GM19239 (cell line): ENCODE measurements around the gene SATB2.

Experiments
- DNase-seq: peaks from one replicate; pipeline ENCODE4 v3.0.0; 2011; ENCODE audit warnings: low spot score; ENCODE audit not compliant: insufficient read length
- FAIRE-seq: peaks from 2 replicates; lab custom pipeline; 2011; peaks lifted over from hg19 to GRCh38; lab: Jason Lieb, UNC

SATB2 gene

GRCh38 chr2:199457147-199458008 lies at the start of gene SATB2:
Gene SATB2, minus strand, starts transcription at chr2:199457939. Its CDS starts 1,902 bp downstream, at chr2:199456037.
- DNase-seq (no peak), FAIRE-seq (no peak)

GRCh38 chr2:199505755-199506403 lies 48.1 kb upstream of the SATB2 start:
- FAIRE-seq, result no peak
- no peak for DNase-seq

- FAIRE-seq (no peak), DNase-seq (no peak)
Observed at GRCh38 chr2:199503148-199503547, 45.4 kb upstream of the SATB2 start.

GRCh38 chr2:199499005-199499404 lies 41.3 kb upstream of the SATB2 start:
- FAIRE-seq (no peak), DNase-seq (no peak)

GRCh38 chr2:199495147-199495546 lies 37.4 kb upstream of the SATB2 start:
- no peak for FAIRE-seq

GRCh38 chr2:199490049-199490448 lies 32.3 kb upstream of the SATB2 start:
- FAIRE-seq, result no peak
- DNase-seq, result no peak

More at GRCh38 chr2:199495147-199495546, 37.4 kb upstream of the SATB2 start:
- no peak for DNase-seq

GRCh38 chr2:199488772-199489400 lies 31.1 kb upstream of the SATB2 start:
- FAIRE-seq (peak; percentile 71), DNase-seq (peak; percentile 57)

GRCh38 chr2:199485732-199486335 lies 28.1 kb upstream of the SATB2 start:
- DNase-seq (no peak), FAIRE-seq (no peak)

- no peak for DNase-seq
- FAIRE-seq, result no peak
Observed at GRCh38 chr2:199484927-199485326, 27.2 kb upstream of the SATB2 start.

GRCh38 chr2:199480966-199481365 lies 23.2 kb upstream of the SATB2 start:
- FAIRE-seq (no peak), DNase-seq (no peak)

- DNase-seq, result no peak
- no peak for FAIRE-seq
Observed at GRCh38 chr2:199477277-199477834, 19.6 kb upstream of the SATB2 start.

GRCh38 chr2:199471443-199472057 lies 13.8 kb upstream of the SATB2 start:
- FAIRE-seq (no peak), DNase-seq (no peak)

GRCh38 chr2:199470672-199471442 lies 13.1 kb upstream of the SATB2 start:
- no peak for DNase-seq
- no peak for FAIRE-seq

GRCh38 chr2:199470361-199470671 lies 12.6 kb upstream of the SATB2 start:
- DNase-seq, result no peak

GRCh38 chr2:199469514-199470360 lies 12.0 kb upstream of the SATB2 start:
- FAIRE-seq (no peak), DNase-seq (no peak)

More at GRCh38 chr2:199470361-199470671, 12.6 kb upstream of the SATB2 start:
- FAIRE-seq, result no peak

- DNase-seq (no peak), FAIRE-seq (no peak)
Observed at GRCh38 chr2:199468561-199469513, 11.1 kb upstream of the SATB2 start.

GRCh38 chr2:199467066-199467822 lies 9.5 kb upstream of the SATB2 start:
- no peak for DNase-seq
- no peak for FAIRE-seq
